Measurements from ENCODE around the gene ENDOV.

The ENDOV gene

GRCh38 chr17:80449930-80450576 lies 35.1 kb downstream of the ENDOV start:
- no peak for DNase-seq (ENCODE audit: low spot score)

- DNase-seq (ENCODE audit: low spot score): no peak
Measured at GRCh38 chr17:80451104-80451775, 36.3 kb downstream of the ENDOV start.

- DNase-seq (ENCODE audit: low spot score): no peak
Measured at GRCh38 chr17:80452173-80452915, 37.4 kb downstream of the ENDOV start.

GRCh38 chr17:80453126-80453997 lies 38.4 kb downstream of the ENDOV start:
- DNase-seq (ENCODE audit: low spot score): no peak

- no peak for DNase-seq (ENCODE audit: low spot score)
Measured at GRCh38 chr17:80453998-80454556, 39.1 kb downstream of the ENDOV start.

DNA sequence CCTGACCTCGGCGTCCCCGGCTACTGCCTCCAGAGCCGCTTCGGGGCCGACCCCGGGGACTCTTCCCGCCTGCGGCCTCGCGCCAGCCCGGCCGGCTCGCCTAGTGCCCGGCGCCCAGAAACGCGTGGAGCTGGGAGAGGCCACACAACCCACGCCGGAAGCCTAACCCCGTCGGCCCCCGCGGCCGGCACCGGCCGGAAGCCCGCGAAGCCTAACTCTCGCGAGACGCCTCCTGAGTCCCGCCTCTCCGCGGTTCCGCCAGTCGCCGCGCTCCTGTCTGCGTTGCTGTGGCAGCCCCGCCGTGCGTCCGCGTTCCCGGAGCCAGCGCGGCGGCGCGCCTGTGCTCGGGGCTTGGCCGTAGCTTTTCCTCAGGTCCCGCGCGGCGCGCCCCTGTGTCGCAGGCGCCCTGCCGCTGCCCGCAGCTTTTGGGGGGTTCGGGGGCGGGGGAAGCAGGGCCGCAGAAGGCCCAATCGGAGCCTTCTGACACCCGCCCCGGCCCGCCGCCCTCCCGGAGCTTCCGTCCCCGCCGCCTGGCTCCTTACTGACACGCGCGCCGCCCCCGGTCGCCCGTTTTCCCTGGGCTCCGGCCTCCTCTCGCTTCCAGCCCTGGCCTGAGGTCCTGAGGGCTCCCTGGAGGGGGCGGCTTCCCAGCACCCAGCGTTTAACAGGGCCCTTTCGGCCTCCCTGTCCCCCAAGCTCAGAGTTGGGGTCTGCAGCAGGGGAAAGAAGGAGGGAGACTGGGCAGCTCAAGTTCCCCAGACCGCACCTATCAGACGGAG lies 39.8 kb downstream of the ENDOV start:
- DNase-seq (ENCODE audit: low spot score): peak; percentile 91

DNA sequence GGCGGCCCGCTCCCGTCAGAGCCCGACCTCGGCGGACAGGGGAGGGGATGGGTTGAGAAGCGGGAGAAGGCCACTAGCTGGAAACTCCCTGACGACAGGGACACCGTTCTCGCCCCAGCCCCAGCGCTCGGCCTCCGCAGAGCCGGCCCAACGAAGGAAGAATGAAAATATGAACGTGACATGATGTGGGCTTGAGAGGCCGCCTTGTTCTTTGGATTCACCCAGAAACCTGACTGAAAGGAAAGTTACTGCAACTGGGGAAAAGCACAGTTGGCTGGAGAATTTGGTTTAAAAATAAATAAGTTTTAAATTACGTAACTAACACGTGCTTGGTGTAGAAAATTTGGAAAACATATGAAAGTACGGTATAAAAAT lies 40.4 kb downstream of the ENDOV start:
- peak; percentile 30 for DNase-seq (ENCODE audit: low spot score)

DNA sequence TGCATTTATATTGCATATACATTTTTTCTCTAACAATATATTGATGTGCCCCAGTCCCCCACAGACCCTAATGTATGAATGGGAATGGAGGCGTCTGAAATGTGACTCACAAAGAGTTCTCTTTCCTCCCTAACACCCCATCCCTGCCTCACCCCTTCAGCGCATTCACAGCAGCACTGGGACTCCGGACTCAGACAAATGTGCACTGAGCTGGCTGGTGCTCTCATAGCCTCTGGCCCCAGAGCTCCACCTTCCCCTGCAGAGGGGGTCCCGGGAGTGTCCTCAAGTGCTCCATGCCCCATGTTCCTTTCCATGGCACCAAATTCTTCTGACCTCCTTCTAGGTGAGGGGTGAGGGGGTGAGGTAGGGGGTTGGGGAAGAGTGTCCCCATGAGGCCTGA lies 40.8 kb downstream of the ENDOV start:
- no peak for DNase-seq (ENCODE audit: low spot score)

- no peak for DNase-seq (ENCODE audit: low spot score)
Measured at GRCh38 chr17:80456465-80457235, 41.7 kb downstream of the ENDOV start.

GRCh38 chr17:80457236-80457856 lies 42.4 kb downstream of the ENDOV start:
- no peak for DNase-seq (ENCODE audit: low spot score)

DNA sequence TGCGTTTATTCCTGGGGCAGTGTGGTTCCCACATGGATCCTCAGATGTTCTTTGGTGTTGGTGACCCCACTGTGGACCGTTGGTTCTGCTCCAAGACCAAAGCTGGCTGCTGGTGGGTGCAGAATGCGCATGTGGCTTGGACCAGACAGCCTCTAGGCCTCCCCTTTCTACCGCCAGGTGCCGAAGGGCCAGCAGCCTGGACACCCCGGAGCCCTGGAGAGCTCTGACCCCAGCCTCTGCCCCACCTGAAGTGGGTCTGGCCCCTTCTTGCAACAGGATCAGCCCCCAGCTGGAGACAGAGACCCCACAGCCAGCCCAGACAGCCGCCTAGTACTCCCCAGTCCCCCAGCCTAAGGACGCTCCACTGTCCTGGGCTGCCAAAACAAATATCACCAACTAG lies 43.0 kb downstream of the ENDOV start:
- DNase-seq (ENCODE audit: low spot score): no peak

- no peak for DNase-seq (ENCODE audit: low spot score)
Measured at GRCh38 chr17:80459234-80459633, 44.3 kb downstream of the ENDOV start.

- no peak for DNase-seq (ENCODE audit: low spot score)
Measured at GRCh38 chr17:80460429-80460834, 45.5 kb downstream of the ENDOV start.

- no peak for DNase-seq (ENCODE audit: low spot score)
Measured at GRCh38 chr17:80461528-80462160, 46.7 kb downstream of the ENDOV start.

DNA sequence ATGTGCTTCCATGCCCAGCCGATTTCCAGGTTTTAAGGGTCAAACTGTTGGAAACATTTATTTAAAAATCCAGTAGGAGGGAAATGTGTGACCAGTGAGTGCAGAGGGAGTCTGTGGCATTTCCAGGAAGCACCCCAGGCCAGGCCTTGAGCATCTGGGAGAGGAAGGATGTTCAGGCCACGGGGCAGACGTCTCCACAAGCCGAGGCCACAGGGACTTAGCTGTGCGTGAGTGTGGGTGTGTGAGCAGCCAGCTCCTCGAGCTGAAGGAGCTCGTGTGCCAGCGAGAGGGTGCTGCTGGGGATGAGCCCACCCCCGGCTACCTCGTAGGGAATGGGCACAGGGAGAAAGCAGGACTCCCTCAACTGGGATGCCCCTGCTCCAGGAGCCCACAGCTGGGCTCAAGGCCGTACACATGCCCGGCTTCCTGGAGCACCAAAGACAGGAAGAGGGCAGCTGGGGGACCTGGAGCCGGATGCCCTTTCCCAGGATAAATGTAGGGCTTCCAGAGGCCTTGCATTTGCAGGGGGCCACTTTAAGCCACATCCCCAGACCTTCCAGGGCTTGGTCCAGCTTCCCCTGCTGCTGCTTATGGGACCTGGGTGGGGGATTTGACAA lies 48.9 kb downstream of the ENDOV start:
- DNase-seq (ENCODE audit: low spot score): no peak

GRCh38 chr17:80464486-80464885 lies 49.5 kb downstream of the ENDOV start:
- DNase-seq (ENCODE audit: low spot score): no peak

GRCh38 chr17:80465327-80465974 lies 50.5 kb downstream of the ENDOV start:
- DNase-seq (ENCODE audit: low spot score): no peak

GRCh38 chr17:80466188-80466705 lies 51.3 kb downstream of the ENDOV start:
- DNase-seq (ENCODE audit: low spot score): no peak

All from COLO829 (cell line).